Measurements from ENCODE around the gene SLC18B1.

Gene SLC18B1

GRCh38 chr6:132719736-132720448 is 78.5 kb downstream of the SLC18B1 start:
- Histone ChIP-seq H3K9ac (ENCODE audit: low read depth, low read length, poor library complexity, severe bottlenecking) (no peak overlapping the region), H3K9me2 (replicated peaks; ENCODE audit: low read depth, low read length) (no peaks in the 10 kb centered on the region), H3K4me1 (ENCODE audit: insufficient read depth, low read length, poor library complexity, severe bottlenecking) (no peaks in the 10 kb centered on the region), H4K20me1 (ENCODE audit: insufficient read depth, low read length, poor library complexity, severe bottlenecking) (no peaks in the 10 kb centered on the region), H3K4me3 (ENCODE audit: low read length, poor library complexity, severe bottlenecking) (no peak overlapping the region), H2AFZ (ENCODE audit: low read length) (no peak overlapping the region), H3K9me3 (ENCODE audit: insufficient read depth, low read depth, low read length) (no peaks in the 10 kb centered on the region), H3K27me3 (ENCODE audit: insufficient read depth, low read length, poor library complexity, severe bottlenecking) (no peaks in the 10 kb centered on the region), H3K4me2 (ENCODE audit: low read depth, low read length, poor library complexity, severe bottlenecking) (no peak overlapping the region), H3F3A (ENCODE audit: low read depth) (no peaks in the 10 kb centered on the region), H3K36me3 (ENCODE audit: insufficient read depth, low read length) (no peaks in the 10 kb centered on the region), H3K79me2 (ENCODE audit: insufficient read depth, low read length) (no peaks in the 10 kb centered on the region)
- TF ChIP-seq CTCF (conservative IDR thresholded peaks at IDR 0.05; ENCODE audit: low read length), result no peak
- no peak for TF ChIP-seq EZH2phosphoT487 (IDR thresholded peaks at IDR 0.05; ENCODE audit: borderline replicate concordance)

All from Loucy (cell line).